GM18505 (cell line): Measurements from ENCODE around the gene PSEN1.
"Not testable (repeated sequence)": the region's sequence is repeated elsewhere in the genome, so short reads cannot be mapped to it uniquely, and the experiment has no call there.

Experiments
- ATAC-seq: cut with Tn5 transposase; IDR thresholded peaks from one replicate; pipeline ENCODE4 v1.9.1; 2021; ENCODE audit not compliant: unreplicated experiment
- POLR2A ChIP-seq: IDR thresholded peaks from 4 replicates; pipeline ENCODE4 v1.6.1; 2011; ENCODE audit warnings: borderline replicate concordance; ENCODE audit not compliant: insufficient read depth, insufficient read length; ENCODE audit errors: extremely low read depth

PSEN1 gene

DNA sequence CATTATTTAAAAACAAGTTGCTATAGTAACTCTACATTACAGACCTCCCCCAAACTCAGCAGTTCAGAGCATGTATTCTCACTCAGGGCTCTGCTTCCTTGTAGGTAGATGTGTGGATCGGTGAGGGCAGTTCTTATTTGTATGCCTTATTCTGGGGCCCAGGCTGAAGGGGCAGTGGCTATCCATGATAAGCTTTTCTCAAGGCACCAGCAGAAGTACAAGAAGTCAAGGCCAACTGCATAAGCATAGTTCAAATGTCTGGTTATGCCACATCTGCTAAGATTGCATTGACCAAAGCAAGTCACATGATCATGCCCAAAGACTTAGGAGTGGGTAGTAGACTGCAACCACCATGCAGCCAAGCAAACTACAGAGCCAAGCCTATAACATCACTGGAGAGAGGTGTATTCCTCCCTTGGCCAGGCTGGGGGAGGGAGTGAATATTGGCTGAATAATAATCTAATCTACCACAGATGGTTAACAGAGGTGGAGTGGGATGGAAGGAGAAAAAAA is 4.6 kb downstream of the PSEN1 start:
- TF ChIP-seq POLR2A = no peak
- ATAC-seq = no peak

DNA sequence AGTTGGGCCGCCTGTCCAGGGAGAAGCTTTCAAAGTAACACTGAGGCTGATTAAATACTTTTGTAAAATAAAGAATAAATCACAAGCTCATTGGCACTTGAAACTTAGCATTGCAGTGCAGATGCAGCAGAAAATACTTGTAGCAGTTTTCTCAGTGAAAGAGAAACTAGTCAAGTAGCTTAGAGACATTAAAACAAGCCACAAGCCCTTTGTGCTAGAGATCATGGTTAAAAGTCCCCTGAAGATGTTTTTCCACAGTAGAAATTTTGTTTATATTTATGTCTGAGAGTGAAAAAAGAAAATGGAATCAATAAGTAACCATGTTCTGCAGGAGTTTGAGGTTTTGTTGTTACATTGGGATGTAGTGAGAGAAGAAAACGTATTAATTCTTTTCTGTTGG is 5.9 kb downstream of the PSEN1 start:
- no peak for TF ChIP-seq POLR2A
- no peak for ATAC-seq

- TF ChIP-seq POLR2A = no peak
- ATAC-seq = no peak
Observed at GRCh38 chr14:73143003-73143402, 6.7 kb downstream of the PSEN1 start.

DNA sequence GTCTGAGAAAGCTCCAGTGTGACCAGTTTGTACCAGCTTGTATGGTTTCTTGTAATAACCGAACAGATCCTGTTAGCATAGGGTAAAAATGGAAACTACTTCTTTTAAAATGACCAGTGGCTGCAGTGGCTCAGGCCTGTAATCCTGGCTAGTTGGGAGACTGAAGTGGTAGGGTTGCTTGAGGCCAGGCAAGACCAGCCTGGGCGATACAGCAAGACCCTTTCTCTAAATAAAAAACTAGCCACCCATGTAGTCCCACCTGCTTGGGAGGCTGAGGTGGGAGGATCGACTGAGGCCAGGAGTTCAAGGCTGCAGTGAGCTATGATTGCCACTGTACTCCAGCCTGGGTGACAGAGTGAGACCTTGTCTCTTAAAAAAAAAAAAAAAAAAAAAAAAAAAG is 7.3 kb downstream of the PSEN1 start:
- no peak for ATAC-seq
- no peak for TF ChIP-seq POLR2A

DNA sequence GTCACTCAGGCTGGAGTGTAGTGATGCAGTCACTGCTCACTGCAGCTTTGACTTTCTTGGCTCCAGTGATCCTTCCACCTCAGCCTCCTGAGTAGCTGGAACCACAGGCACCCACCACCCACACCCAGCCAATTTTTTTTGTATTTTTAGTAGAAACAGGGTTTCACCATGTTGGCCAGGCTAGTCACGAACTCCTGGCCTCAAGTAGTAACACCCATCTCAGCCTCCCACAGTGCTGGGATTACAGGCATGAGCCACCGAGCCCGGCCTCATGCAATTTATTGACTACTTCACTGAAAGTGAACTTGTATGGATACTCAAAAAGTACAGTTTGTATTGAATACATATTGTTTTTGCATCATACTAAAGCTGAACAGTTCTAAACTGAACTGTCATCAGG is 9.1 kb downstream of the PSEN1 start:
- TF ChIP-seq POLR2A = no peak
- no peak for ATAC-seq

DNA sequence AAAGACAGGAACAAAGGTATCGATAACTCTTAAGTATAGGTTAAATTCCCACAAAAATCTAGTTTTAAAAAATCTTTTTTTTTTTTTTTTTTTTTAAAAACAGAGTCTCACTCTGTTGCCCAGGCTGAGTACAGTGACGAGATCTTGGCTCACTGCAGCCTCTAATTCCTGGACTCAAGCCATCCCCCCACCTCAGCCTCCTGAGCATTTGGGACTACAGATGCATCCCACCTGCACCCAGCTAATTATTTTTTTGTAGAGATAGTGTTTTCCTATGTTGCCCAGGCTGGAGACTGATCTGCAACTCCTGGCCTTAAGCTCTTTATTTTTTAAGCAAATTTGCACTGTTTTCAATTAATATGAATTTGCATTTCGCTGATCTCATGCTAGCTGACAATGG is 9.8 kb downstream of the PSEN1 start:
- TF ChIP-seq POLR2A = no peak
- ATAC-seq = no peak

GRCh38 chr14:73149753-73150152 is 13.4 kb downstream of the PSEN1 start:
- ATAC-seq = no peak
- TF ChIP-seq POLR2A = no peak

DNA sequence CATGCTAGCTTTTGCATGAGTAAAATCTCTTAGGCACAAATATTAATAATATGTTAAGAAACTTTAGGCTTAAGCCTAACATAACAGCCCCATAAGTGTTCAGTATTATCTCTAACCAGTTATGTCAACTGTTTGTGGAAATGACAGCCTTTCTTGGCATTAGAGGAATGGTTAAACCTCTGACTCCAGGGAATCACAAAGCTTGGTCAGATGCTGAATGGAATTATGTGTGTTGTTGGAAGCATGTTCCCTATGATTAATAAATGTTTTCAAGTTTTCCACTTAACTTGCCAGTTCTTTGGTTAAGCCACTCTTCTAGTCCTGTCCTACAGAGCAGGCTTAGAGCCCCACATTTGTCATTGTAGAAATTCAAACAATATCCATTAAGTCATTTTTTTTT is 17.0 kb downstream of the PSEN1 start:
- no peak for ATAC-seq
- no peak for TF ChIP-seq POLR2A

- TF ChIP-seq POLR2A = no peak
Observed at GRCh38 chr14:73162251-73162650, 25.9 kb downstream of the PSEN1 start.

DNA sequence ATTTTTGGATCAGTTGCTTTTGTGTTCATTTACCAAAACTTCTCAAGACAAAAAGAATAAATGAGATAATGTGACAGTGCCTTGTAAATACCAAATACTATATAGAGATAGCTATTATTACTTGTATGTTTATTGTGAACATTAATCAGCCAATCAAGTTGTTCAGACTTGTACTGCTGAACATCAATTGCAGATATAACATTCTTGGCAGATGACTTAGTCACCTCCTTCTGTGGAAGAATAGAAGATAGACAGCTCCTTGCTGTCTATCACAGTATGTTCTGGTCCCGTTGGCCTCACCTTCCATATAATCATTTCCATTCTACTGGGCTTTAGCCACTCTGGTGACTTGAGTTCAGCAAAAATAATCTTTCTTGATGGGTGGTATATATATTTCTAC is 30.1 kb downstream of the PSEN1 start:
- TF ChIP-seq POLR2A = no peak
- no peak for ATAC-seq

More at GRCh38 chr14:73162251-73162650, 25.9 kb downstream of the PSEN1 start:
- ATAC-seq = no peak

DNA sequence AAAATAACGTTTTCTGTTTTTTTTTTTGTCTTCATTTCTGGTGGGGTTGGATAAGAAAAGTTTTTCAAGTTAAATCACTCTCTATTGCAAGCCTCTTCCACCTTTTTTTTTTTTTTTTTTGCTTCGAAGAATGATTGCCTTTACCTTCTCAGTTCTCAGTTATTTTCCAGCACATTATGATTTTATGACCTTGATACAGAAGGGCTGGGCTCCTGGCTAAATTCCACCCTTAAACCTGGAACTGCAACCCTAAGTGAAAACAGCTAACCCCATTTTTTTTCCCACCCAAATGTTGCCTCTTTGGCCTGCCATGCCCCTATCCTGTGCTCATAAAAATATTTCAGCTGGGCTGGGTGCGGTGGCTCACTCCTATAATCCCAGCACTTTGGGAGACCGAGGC is 31.4 kb downstream of the PSEN1 start:
- ATAC-seq = no peak

DNA sequence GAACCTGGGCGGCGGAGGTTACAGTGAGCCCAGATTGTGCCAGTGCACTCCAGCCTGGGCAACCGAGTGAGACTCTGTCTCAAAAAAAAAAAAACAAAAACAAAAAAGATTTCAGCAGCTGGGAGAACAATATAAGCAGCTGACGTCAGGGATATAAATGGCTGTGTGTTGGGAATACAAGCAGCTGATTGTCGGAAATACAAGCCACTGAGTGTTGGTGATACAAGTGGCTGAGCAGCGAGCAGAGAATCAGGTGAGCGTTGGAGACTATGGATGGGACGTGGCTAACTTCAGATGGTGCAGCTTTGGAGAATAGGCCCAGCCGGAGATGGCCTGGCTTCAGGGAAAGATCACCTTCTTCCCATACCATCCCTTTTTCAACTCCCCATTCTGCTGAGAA is 32.0 kb downstream of the PSEN1 start:
- no peak for ATAC-seq

More for the DNA sequence above, 31.4 kb downstream of the PSEN1 start:
- no peak for TF ChIP-seq POLR2A

DNA sequence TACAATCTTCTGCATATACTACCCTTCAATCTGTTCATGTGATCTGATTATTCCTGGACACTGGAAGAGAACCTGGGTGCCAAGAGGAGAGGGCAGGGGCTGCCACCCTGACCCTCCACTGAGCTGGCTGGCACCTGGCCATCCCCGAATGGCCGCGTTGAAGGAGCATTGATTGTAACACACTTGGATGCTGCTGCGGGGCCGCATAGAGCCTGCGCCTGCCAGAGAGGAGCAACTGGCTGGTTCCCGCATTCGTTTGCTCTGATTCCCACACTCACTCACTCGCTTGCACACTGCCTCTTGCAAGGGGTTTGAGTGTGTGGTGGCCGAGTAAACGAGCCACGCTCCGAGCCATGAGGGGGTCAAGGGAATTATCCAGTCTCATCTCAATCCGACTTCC is 32.4 kb downstream of the PSEN1 start:
- TF ChIP-seq POLR2A = no peak
- ATAC-seq = no peak

More for the DNA sequence above, 32.0 kb downstream of the PSEN1 start:
- TF ChIP-seq POLR2A = no peak

GRCh38 chr14:73169855-73170254 is 33.5 kb downstream of the PSEN1 start:
- not testable (repeated sequence) for ATAC-seq

GRCh38 chr14:73170686-73171085 is 34.4 kb downstream of the PSEN1 start:
- TF ChIP-seq POLR2A = no peak
- ATAC-seq = no peak
